Measurements from ENCODE around the gene HJV.
A peak's percentile ranks its signal among the peaks of the same experiment; 100 is the strongest.

The HJV gene

GRCh38 chr1:146001709-146002108 lies 19.8 kb downstream of the HJV start:
- H3K4ac ChIP-seq (ENCODE audit: low read depth in 1 of 2, low read length in 2 of 2): no peak overlapping the region
- peaks cover 3% of the 10 kb centered on the region for H3K4me1 ChIP-seq (ENCODE audit: control insufficient read depth, insufficient read depth, low read depth, low read length)
- no peak overlapping the region for H2AFZ ChIP-seq (ENCODE audit: low read depth, low read length)
- no peak overlapping the region for H4K8ac ChIP-seq (ENCODE audit: low read length)
- H3K18ac ChIP-seq (ENCODE audit: low read depth in 1 of 2, low read length in 2 of 2): peak overlapping the region in 1 of 2 experiments; percentile 33
- no peaks in the 10 kb centered on the region for H3K27me3 ChIP-seq (ENCODE audit: control insufficient read depth in 1 of 2, insufficient read depth in 1 of 2, low read length in 2 of 2)
- H2BK15ac ChIP-seq (ENCODE audit: low read depth, poor library complexity, severe bottlenecking): no peak overlapping the region
- DNase-seq: no peak
- H3K36me3 ChIP-seq (ENCODE audit: control insufficient read depth in 1 of 2, insufficient read depth in 2 of 2, low read depth in 1 of 2, low read length in 2 of 2): no peaks in the 10 kb centered on the region
- H3K23ac ChIP-seq (ENCODE audit: low read length in 2 of 2): no peak overlapping the region
- no peak overlapping the region for H3K14ac ChIP-seq (ENCODE audit: low read length in 2 of 2)
- no peak overlapping the region for H2BK120ac ChIP-seq (ENCODE audit: low read depth, low read length)
- WGBS: 100% methylated on average over 2 of the region's 2 CpGs
- no peak overlapping the region for H4K91ac ChIP-seq (ENCODE audit: low read length)
- H2BK12ac ChIP-seq (ENCODE audit: low read length in 2 of 2): no peak overlapping the region
- H3K4me3 ChIP-seq (ENCODE audit: insufficient read depth in 1 of 2, low read depth in 1 of 2, low read length in 2 of 2): no peak overlapping the region
- H2AK5ac ChIP-seq (ENCODE audit: low read length, severe bottlenecking): no peak overlapping the region
- no peaks in the 10 kb centered on the region for H3K9me3 ChIP-seq (ENCODE audit: control insufficient read depth, low read length)
- no peaks in the 10 kb centered on the region for H3K79me1 ChIP-seq (replicated peaks; ENCODE audit: low read length, poor library complexity, severe bottlenecking)
- no peak overlapping the region for H3K9ac ChIP-seq (ENCODE audit: low read length)
- no peak overlapping the region for H3K27ac ChIP-seq (ENCODE audit: low read length, poor library complexity, severe bottlenecking)
- H3K4me2 ChIP-seq (ENCODE audit: low read length, poor library complexity, severe bottlenecking): no peak overlapping the region
- no peak overlapping the region for H2BK5ac ChIP-seq (ENCODE audit: low read depth, low read length, poor library complexity, severe bottlenecking)

DNA sequence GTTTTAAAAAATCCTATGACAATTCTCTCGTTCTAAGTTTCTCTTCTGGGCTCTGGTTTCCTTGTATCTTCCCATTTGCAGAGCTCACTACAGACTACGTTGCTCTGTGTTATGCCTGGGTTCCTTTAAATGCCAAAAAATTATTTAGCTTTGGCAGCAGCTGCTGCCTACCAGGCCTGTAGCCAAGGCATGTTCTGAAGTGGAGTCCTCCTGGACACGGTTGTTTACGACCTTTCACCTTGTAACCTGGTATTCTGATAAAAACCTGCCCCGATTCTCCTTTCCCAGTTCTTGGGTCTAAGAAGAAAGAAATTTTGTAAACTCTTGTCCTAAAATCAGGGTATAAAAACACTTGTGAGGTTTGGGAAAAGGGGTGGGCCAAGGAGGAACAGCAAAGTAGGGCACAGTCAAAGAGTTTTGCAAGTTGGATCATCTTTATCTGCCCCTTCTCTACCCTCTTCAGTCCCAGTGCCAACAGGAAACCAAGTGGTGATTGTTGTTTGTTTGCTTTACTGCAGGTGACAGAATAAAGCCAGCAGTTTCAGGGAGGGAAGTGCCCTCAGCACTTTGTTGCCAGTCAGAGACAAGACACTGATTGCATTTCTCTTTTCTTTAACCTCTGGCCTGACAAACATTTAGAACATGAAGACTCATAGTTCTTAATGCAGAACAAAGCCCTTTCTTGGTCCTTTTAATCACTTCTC lies 22.1 kb downstream of the HJV start:
- no peak overlapping the region for H2BK120ac ChIP-seq (ENCODE audit: low read depth, low read length)
- 67% methylated on average over 5 of the region's 5 CpGs for WGBS
- H3K23ac ChIP-seq (ENCODE audit: low read length in 2 of 2): no peak overlapping the region
- H2BK5ac ChIP-seq (ENCODE audit: low read depth, low read length, poor library complexity, severe bottlenecking): no peak overlapping the region
- H2BK12ac ChIP-seq (ENCODE audit: low read length in 2 of 2): no peak overlapping the region
- H3K4me3 ChIP-seq (ENCODE audit: insufficient read depth in 1 of 2, low read depth in 1 of 2, low read length in 2 of 2): no peak overlapping the region
- no peak overlapping the region for H2AK5ac ChIP-seq (ENCODE audit: low read length, severe bottlenecking)
- H4K91ac ChIP-seq (ENCODE audit: low read length): no peak overlapping the region
- no peaks in the 10 kb centered on the region for H3K79me1 ChIP-seq (replicated peaks; ENCODE audit: low read length, poor library complexity, severe bottlenecking)
- no peak for DNase-seq
- peak overlapping the region in 1 of 2 experiments; percentile 46 for H3K18ac ChIP-seq (ENCODE audit: low read depth in 1 of 2, low read length in 2 of 2)
- H2AFZ ChIP-seq (ENCODE audit: low read depth, low read length): no peak overlapping the region
- H3K27ac ChIP-seq (ENCODE audit: low read length, poor library complexity, severe bottlenecking): no peak overlapping the region
- H3K27me3 ChIP-seq (ENCODE audit: control insufficient read depth in 1 of 2, insufficient read depth in 1 of 2, low read length in 2 of 2): no peaks in the 10 kb centered on the region
- peak overlapping the region; percentile 60 for H4K8ac ChIP-seq (ENCODE audit: low read length)
- peaks cover 1 to 6% of the 10 kb centered on the region in 2 experiments for H3K36me3 ChIP-seq (ENCODE audit: control insufficient read depth in 1 of 2, insufficient read depth in 2 of 2, low read depth in 1 of 2, low read length in 2 of 2)
- H3K9me3 ChIP-seq (ENCODE audit: control insufficient read depth, low read length): no peaks in the 10 kb centered on the region
- peaks cover 4% of the 10 kb centered on the region for H3K4me1 ChIP-seq (ENCODE audit: control insufficient read depth, insufficient read depth, low read depth, low read length)
- no peak overlapping the region for H3K4ac ChIP-seq (ENCODE audit: low read depth in 1 of 2, low read length in 2 of 2)
- H2BK15ac ChIP-seq (ENCODE audit: low read depth, poor library complexity, severe bottlenecking): no peak overlapping the region
- peak overlapping the region; percentile 12 for H3K9ac ChIP-seq (ENCODE audit: low read length)
- H3K4me2 ChIP-seq (ENCODE audit: low read length, poor library complexity, severe bottlenecking): no peak overlapping the region
- no peak overlapping the region for H3K14ac ChIP-seq (ENCODE audit: low read length in 2 of 2)

- no CpG with 5 or more reads among the region's 3 CpGs for WGBS
- peaks cover 9 to 24% of the 10 kb centered on the region in 2 experiments for H3K36me3 ChIP-seq (ENCODE audit: control insufficient read depth in 1 of 2, insufficient read depth in 2 of 2, low read depth in 1 of 2, low read length in 2 of 2)
- no peak overlapping the region for H3K14ac ChIP-seq (ENCODE audit: low read length in 2 of 2)
Measured at GRCh38 chr1:145997718-145998023, 23.9 kb downstream of the HJV start.

DNA sequence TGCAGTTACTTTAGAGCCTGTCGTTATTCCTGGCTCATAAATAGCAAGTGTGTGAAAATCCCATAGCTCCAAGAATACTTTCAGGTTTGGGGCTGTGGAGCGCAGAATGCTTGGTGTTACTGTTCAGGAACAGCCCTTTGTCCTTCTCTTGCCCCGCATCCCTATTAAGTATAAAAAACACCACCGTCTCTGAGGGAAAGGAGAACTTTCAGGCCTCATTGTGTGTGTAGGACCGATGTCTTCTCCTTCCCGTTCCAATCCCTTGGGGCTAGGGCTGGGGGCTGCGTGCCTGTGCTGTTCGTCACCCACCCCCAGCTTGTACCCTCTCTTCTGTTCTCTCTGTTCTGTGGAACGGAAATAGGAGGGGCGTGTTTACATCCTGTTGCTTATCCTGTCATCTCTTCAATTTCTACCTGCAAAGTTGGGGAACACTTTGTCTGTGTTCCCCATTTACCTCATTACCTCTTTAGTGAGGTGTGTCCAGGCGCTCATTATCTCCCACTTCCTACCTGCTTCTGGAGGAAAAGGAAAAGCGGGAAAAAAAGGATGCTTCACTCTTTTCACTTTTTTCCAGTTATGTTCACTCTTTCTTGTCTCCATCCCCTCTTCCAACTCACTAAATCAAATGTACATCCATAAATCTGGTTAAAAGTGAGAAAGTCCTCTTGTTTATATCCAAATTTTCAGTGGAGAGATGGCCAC lies 24.4 kb downstream of the HJV start:
- Histone ChIP-seq H3K4me3 (ENCODE audit: insufficient read depth in 1 of 2, low read depth in 1 of 2, low read length in 2 of 2) (peak overlapping the region; percentile 53 to 98), H3K14ac (ENCODE audit: low read length in 2 of 2) (peak overlapping the region in 1 of 2 experiments; percentile 82), H3K36me3 (ENCODE audit: control insufficient read depth in 1 of 2, insufficient read depth in 2 of 2, low read depth in 1 of 2, low read length in 2 of 2) (peaks cover 12 to 29% of the 10 kb centered on the region in 2 experiments), H3K9me3 (ENCODE audit: control insufficient read depth, low read length) (no peaks in the 10 kb centered on the region), H4K8ac (ENCODE audit: low read length) (peak overlapping the region; percentile 97), H3K4me2 (ENCODE audit: low read length, poor library complexity, severe bottlenecking) (peak overlapping the region; percentile 68), H3K27ac (ENCODE audit: low read length, poor library complexity, severe bottlenecking) (peak overlapping the region; percentile 82), H2AFZ (ENCODE audit: low read depth, low read length) (no peak overlapping the region), H2BK5ac (ENCODE audit: low read depth, low read length, poor library complexity, severe bottlenecking) (peak overlapping the region; percentile 91), H2AK5ac (ENCODE audit: low read length, severe bottlenecking) (peak overlapping the region; percentile 14), H3K27me3 (ENCODE audit: control insufficient read depth in 1 of 2, insufficient read depth in 1 of 2, low read length in 2 of 2) (no peaks in the 10 kb centered on the region), H3K9ac (ENCODE audit: low read length) (peak overlapping the region; percentile 93), H3K18ac (ENCODE audit: low read depth in 1 of 2, low read length in 2 of 2) (peak overlapping the region; percentile 89 to 94), H4K91ac (ENCODE audit: low read length) (peak overlapping the region; percentile 97), H3K79me1 (replicated peaks; ENCODE audit: low read length, poor library complexity, severe bottlenecking) (no peaks in the 10 kb centered on the region), H3K4me1 (ENCODE audit: control insufficient read depth, insufficient read depth, low read depth, low read length) (peaks cover 12% of the 10 kb centered on the region), H2BK15ac (ENCODE audit: low read depth, poor library complexity, severe bottlenecking) (peak overlapping the region; percentile 90), H2BK120ac (ENCODE audit: low read depth, low read length) (peak overlapping the region; percentile 50), H3K23ac (ENCODE audit: low read length in 2 of 2) (no peak overlapping the region), H3K4ac (ENCODE audit: low read depth in 1 of 2, low read length in 2 of 2) (peak overlapping the region; percentile 35 to 85), H2BK12ac (ENCODE audit: low read length in 2 of 2) (peak overlapping the region; percentile 69 to 94)
- WGBS: 32% methylated on average over 11 of the region's 12 CpGs
- no peak for DNase-seq

More at GRCh38 chr1:145997718-145998023, 23.9 kb downstream of the HJV start:
- Histone ChIP-seq H3K23ac (ENCODE audit: low read length in 2 of 2) (no peak overlapping the region), H4K91ac (ENCODE audit: low read length) (no peak overlapping the region), H3K18ac (ENCODE audit: low read depth in 1 of 2, low read length in 2 of 2) (no peak overlapping the region), H4K8ac (ENCODE audit: low read length) (no peak overlapping the region), H2AK5ac (ENCODE audit: low read length, severe bottlenecking) (no peak overlapping the region), H3K9me3 (ENCODE audit: control insufficient read depth, low read length) (no peaks in the 10 kb centered on the region), H3K4me1 (ENCODE audit: control insufficient read depth, insufficient read depth, low read depth, low read length) (peaks cover 9% of the 10 kb centered on the region), H2BK5ac (ENCODE audit: low read depth, low read length, poor library complexity, severe bottlenecking) (no peak overlapping the region), H3K9ac (ENCODE audit: low read length) (peak overlapping the region; percentile 93), H2BK120ac (ENCODE audit: low read depth, low read length) (no peak overlapping the region), H3K27me3 (ENCODE audit: control insufficient read depth in 1 of 2, insufficient read depth in 1 of 2, low read length in 2 of 2) (no peaks in the 10 kb centered on the region), H3K4me2 (ENCODE audit: low read length, poor library complexity, severe bottlenecking) (no peak overlapping the region), H3K79me1 (replicated peaks; ENCODE audit: low read length, poor library complexity, severe bottlenecking) (no peaks in the 10 kb centered on the region), H3K4me3 (ENCODE audit: insufficient read depth in 1 of 2, low read depth in 1 of 2, low read length in 2 of 2) (peak overlapping the region in 1 of 2 experiments; percentile 98), H2AFZ (ENCODE audit: low read depth, low read length) (no peak overlapping the region), H2BK12ac (ENCODE audit: low read length in 2 of 2) (no peak overlapping the region), H3K27ac (ENCODE audit: low read length, poor library complexity, severe bottlenecking) (no peak overlapping the region), H2BK15ac (ENCODE audit: low read depth, poor library complexity, severe bottlenecking) (no peak overlapping the region), H3K4ac (ENCODE audit: low read depth in 1 of 2, low read length in 2 of 2) (no peak overlapping the region)
- DNase-seq: no peak
